WTC11 (cell line): ENCODE measurements around the gene ABCA13. TPM values are rescaled to one million over a fixed set of nuclear protein-coding genes. Genes with fewer than 3 reads are reported as not detected.

ENCODE experiments used
- ATAC-seq: fragments of 200-7000 bp; cut with Tn5 transposase; 2 replicates; pipeline ENCODE4 v1.10.0; 2021; ENCODE audit warnings: mild to moderate bottlenecking, moderate library complexity
- CTCF ChIA-PET: fragments of 300-600 bp; sonication (Branson Sonifier 250); formaldehyde crosslinking; loops from one replicate; lab custom pipeline; 2021; ENCODE audit warnings: antibody characterized with exemption; lab: Charles Lee
- POLR2A ChIA-PET: fragments of 350-600 bp; sonication (Branson Sonifier 250); formaldehyde crosslinking; loops from one replicate; lab custom pipeline; 2021; ENCODE audit warnings: antibody characterized with exemption; lab: Charles Lee
- DNase-seq: peaks from one replicate; pipeline ENCODE4 v3.0.0; 2021; ENCODE audit warnings: low spot score
- H3K27ac Mint-ChIP-seq: 2 replicates; pipeline ENCODE4 v1.8.0; 2021; ENCODE audit warnings: mixed read lengths
- H3K27me3 Mint-ChIP-seq: 2 replicates; pipeline ENCODE4 v1.8.0; 2021; ENCODE audit warnings: low read depth, mild to moderate bottlenecking, moderate library complexity, mixed read lengths
- H3K36me3 Mint-ChIP-seq: 2 replicates; pipeline ENCODE4 v1.8.0; 2021; ENCODE audit warnings: mixed read lengths
- H3K4me1 Mint-ChIP-seq: 2 replicates; pipeline ENCODE4 v1.8.0; 2022; ENCODE audit warnings: mixed read lengths
- H3K4me3 Mint-ChIP-seq: 2 replicates; pipeline ENCODE4 v1.8.0; 2021; ENCODE audit warnings: mild to moderate bottlenecking, moderate library complexity, mixed read lengths
- H3K9me3 Mint-ChIP-seq: 2 replicates; pipeline ENCODE4 v1.8.0; 2021; ENCODE audit warnings: mixed read lengths
- CREM ChIP-seq: sonication (generic); formaldehyde crosslinking; IDR thresholded peaks from 2 replicates; pipeline ENCODE4 v1.8.1; 2022; ENCODE audit warnings: mild to moderate bottlenecking, missing genetic modification reagents, moderate library complexity
- EMX1 ChIP-seq: fragments of 250-450 bp; sonication (Bioruptor Pico); IDR thresholded peaks from 2 replicates; pipeline ENCODE4 v1.8.0; 2021; ENCODE audit warnings: mild to moderate bottlenecking
- FOXJ3 ChIP-seq: sonication (generic); formaldehyde crosslinking; IDR thresholded peaks from 2 replicates; pipeline ENCODE4 v1.9.0; 2021; ENCODE audit warnings: missing genetic modification reagents, mild to moderate bottlenecking, borderline replicate concordance
- GABPB1 ChIP-seq: sonication (generic); formaldehyde crosslinking; IDR thresholded peaks from 2 replicates; pipeline ENCODE4 v1.8.1; 2023; ENCODE audit warnings: mild to moderate bottlenecking, missing genetic modification reagents
- GRHL2 ChIP-seq: fragments of 250-450 bp; sonication (Bioruptor Pico); IDR thresholded peaks from 2 replicates; pipeline ENCODE4 v1.8.0; 2022; ENCODE audit warnings: mild to moderate bottlenecking, moderate library complexity; ENCODE audit not compliant: insufficient replicate concordance, severe bottlenecking
- HMGA2 ChIP-seq: fragments of 250-450 bp; sonication (Bioruptor Pico); IDR thresholded peaks from 2 replicates; pipeline ENCODE4 v1.4.0; 2021; ENCODE audit warnings: mild to moderate bottlenecking, moderate library complexity
- NFATC4 ChIP-seq: fragments of 250-450 bp; sonication (Bioruptor Pico); IDR thresholded peaks from 2 replicates; pipeline ENCODE4 v1.9.0; 2021; ENCODE audit warnings: mild to moderate bottlenecking
- NFE2L1 ChIP-seq: sonication (generic); formaldehyde crosslinking; IDR thresholded peaks from 2 replicates; pipeline ENCODE4 v1.8.1; 2023; ENCODE audit warnings: missing genetic modification reagents
- NFYB ChIP-seq: sonication (generic); formaldehyde crosslinking; conservative IDR thresholded peaks from 2 replicates; pipeline ENCODE4 v1.8.0; 2022; ENCODE audit warnings: low read depth, missing genetic modification reagents
- RELA ChIP-seq: sonication (generic); formaldehyde crosslinking; IDR thresholded peaks from 2 replicates; pipeline ENCODE4 v1.8.1; 2022; ENCODE audit warnings: missing genetic modification reagents, mild to moderate bottlenecking, borderline replicate concordance
- SMAD4 ChIP-seq: sonication (generic); formaldehyde crosslinking; IDR thresholded peaks from 2 replicates; pipeline ENCODE4 v1.8.0; 2022; ENCODE audit warnings: mild to moderate bottlenecking, missing genetic modification reagents
- SOX15 ChIP-seq: fragments of 250-450 bp; sonication (Bioruptor Pico); IDR thresholded peaks from 2 replicates; pipeline ENCODE4 v1.9.0; 2021; ENCODE audit warnings: mild to moderate bottlenecking
- TCF7 ChIP-seq: sonication (generic); formaldehyde crosslinking; IDR thresholded peaks from 2 replicates; pipeline ENCODE4 v1.8.0; 2022; ENCODE audit warnings: mild to moderate bottlenecking, low read depth, missing genetic modification reagents, moderate library complexity
- ZNF138 ChIP-seq: sonication (generic); formaldehyde crosslinking; conservative IDR thresholded peaks from 2 replicates; pipeline ENCODE4 v1.8.1; 2022; ENCODE audit warnings: mild to moderate bottlenecking, moderate library complexity, missing genetic modification reagents
- ZNF219 ChIP-seq: sonication (generic); formaldehyde crosslinking; IDR thresholded peaks from 2 replicates; pipeline ENCODE4 v1.8.0; 2023; ENCODE audit warnings: missing genetic modification reagents, mild to moderate bottlenecking, borderline replicate concordance
- ZNF263 ChIP-seq: sonication (generic); formaldehyde crosslinking; IDR thresholded peaks from 2 replicates; pipeline ENCODE4 v1.8.1; 2022; ENCODE audit warnings: low read depth, mild to moderate bottlenecking, moderate library complexity, missing genetic modification reagents
- ZNF317 ChIP-seq: sonication (generic); formaldehyde crosslinking; IDR thresholded peaks from 2 replicates; pipeline ENCODE4 v1.8.1; 2023; ENCODE audit warnings: low read depth, mild to moderate bottlenecking, moderate library complexity, missing genetic modification reagents, borderline replicate concordance
- total RNA-seq: library from RNA; stranded (reverse); gene quantifications from 3 replicates; pipeline ENCODE4 v1.2.3, GENCODE V29; 2021
- TF ChIP-seq, protein P1 (sequence below): sonication (generic); formaldehyde crosslinking; IDR thresholded peaks from 2 replicates; pipeline ENCODE4 v1.8.1; 2023; ENCODE audit warnings: mild to moderate bottlenecking, missing genetic modification reagents, moderate library complexity
- TF ChIP-seq, protein P2 (sequence below): sonication (generic); formaldehyde crosslinking; IDR thresholded peaks from 2 replicates; pipeline ENCODE4 v1.8.1; 2022; ENCODE audit warnings: low read depth, mild to moderate bottlenecking, moderate library complexity, missing genetic modification reagents, borderline replicate concordance
- TF ChIP-seq, protein P3 (sequence below): fragments of 250-450 bp; sonication (Bioruptor Pico); IDR thresholded peaks from 2 replicates; pipeline ENCODE4 v1.9.0; 2021; ENCODE audit warnings: moderate library complexity, mild to moderate bottlenecking, inconsistent platforms, borderline replicate concordance
- TF ChIP-seq, protein P4 (sequence below): fragments of 200-600 bp; IDR thresholded peaks from 2 replicates; pipeline ENCODE4 v1.8.0; 2022; ENCODE audit warnings: antibody characterized with exemption
- TF ChIP-seq, protein P5 (sequence below): sonication (generic); formaldehyde crosslinking; IDR thresholded peaks from 2 replicates; pipeline ENCODE4 v1.8.0; 2023; ENCODE audit warnings: mild to moderate bottlenecking, missing genetic modification reagents
- TF ChIP-seq, protein P6 (sequence below): fragments of 250-450 bp; sonication (Bioruptor Pico); IDR thresholded peaks from 2 replicates; pipeline ENCODE4 v1.9.0; 2021; ENCODE audit warnings: mild to moderate bottlenecking, borderline replicate concordance

Gene ABCA13
- total RNA-seq, 1 experiment from 2014 or later = 0.04 TPM

DNA sequence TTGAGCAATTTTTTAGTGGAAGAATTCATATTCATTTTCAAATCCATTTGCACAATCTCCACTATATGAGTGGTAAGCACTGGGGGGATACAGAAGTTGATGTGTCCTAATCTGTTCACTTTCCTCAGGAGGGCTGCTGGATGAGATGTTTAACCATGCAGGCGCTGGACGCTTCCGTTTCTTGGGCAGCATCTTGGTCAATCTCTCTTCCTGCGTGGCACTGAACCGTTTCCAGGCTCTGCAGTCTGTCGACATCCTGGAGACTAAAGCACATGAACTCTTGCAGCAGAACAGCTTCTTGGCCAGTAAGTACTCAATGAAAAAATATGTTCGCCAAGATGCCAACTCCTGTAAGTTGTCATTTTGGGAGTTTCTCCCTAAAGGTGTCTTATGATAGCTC, 179.3 kb downstream of the ABCA13 start:
- POLR2A ChIA-PET = no interaction called here
- Mint-ChIP-seq H3K27ac (no peak overlapping the region), H3K36me3 (no peaks in the 10 kb centered on the region), H3K27me3 (no peaks in the 10 kb centered on the region), H3K9me3 (no peaks in the 10 kb centered on the region), H3K4me3 (no peak overlapping the region), H3K4me1 (no peaks in the 10 kb centered on the region)
- DNase-seq (no peak), ATAC-seq (no peak)
- TF ChIP-seq NFYB (CRISPR knock-in tag) = no peak
- TF ChIP-seq GABPB1 (CRISPR knock-in tag) = no peak
- CTCF ChIA-PET = no interaction called here

DNA sequence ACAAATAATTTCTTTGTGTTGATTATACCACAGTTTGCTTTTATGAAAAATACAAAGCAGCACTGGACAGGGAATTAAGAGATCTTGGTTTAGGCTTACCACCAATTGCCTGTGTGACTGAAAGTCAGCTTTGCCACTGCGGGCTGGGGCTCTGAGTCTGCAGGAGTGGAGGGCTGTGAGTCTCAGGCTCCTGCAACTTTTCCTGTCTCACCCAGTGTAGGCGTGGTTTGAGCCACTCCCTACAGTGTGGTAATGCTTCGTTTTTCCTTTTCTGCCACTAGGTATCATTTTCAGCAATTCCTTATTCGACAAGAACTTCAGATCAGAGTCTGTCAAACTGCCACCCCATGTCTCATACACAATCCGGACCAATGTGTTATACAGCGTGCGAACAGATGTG, 180.6 kb downstream of the ABCA13 start:
- POLR2A ChIA-PET = no interaction called here
- Mint-ChIP-seq H3K4me1 (no peaks in the 10 kb centered on the region), H3K36me3 (no peaks in the 10 kb centered on the region), H3K4me3 (no peak overlapping the region), H3K9me3 (no peaks in the 10 kb centered on the region), H3K27me3 (no peaks in the 10 kb centered on the region), H3K27ac (no peak overlapping the region)
- DNase-seq (no peak), ATAC-seq (peak; percentile 55; the same call in 1 of the 2 replicates)
- TF ChIP-seq, protein P1, sequence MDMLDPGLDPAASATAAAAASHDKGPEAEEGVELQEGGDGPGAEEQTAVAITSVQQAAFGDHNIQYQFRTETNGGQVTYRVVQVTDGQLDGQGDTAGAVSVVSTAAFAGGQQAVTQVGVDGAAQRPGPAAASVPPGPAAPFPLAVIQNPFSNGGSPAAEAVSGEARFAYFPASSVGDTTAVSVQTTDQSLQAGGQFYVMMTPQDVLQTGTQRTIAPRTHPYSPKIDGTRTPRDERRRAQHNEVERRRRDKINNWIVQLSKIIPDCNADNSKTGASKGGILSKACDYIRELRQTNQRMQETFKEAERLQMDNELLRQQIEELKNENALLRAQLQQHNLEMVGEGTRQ (CRISPR knock-in tag) = no peak
- TF ChIP-seq GRHL2 = no peak
- TF ChIP-seq, protein P2, sequence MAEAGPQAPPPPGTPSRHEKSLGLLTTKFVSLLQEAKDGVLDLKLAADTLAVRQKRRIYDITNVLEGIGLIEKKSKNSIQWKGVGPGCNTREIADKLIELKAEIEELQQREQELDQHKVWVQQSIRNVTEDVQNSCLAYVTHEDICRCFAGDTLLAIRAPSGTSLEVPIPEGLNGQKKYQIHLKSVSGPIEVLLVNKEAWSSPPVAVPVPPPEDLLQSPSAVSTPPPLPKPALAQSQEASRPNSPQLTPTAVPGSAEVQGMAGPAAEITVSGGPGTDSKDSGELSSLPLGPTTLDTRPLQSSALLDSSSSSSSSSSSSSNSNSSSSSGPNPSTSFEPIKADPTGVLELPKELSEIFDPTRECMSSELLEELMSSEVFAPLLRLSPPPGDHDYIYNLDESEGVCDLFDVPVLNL (CRISPR knock-in tag) = no peak
- TF ChIP-seq EMX1 (CRISPR knock-in tag) = no peak
- no peak for TF ChIP-seq HMGA2 (CRISPR knock-in tag)
- TF ChIP-seq, protein P3, sequence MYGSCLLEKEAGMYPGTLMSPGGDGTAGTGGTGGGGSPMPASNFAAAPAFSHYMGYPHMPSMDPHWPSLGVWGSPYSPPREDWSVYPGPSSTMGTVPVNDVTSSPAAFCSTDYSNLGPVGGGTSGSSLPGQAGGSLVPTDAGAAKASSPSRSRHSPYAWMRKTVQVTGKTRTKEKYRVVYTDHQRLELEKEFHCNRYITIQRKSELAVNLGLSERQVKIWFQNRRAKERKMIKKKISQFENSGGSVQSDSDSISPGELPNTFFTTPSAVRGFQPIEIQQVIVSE (CRISPR knock-in tag) = no peak
- no peak for TF ChIP-seq ZNF138 (CRISPR knock-in tag)
- no peak for TF ChIP-seq SOX15 (CRISPR knock-in tag)
- no peak for TF ChIP-seq ZNF219
- no peak for TF ChIP-seq SMAD4 (CRISPR knock-in tag)
- no peak for TF ChIP-seq FOXJ3 (CRISPR knock-in tag)
- TF ChIP-seq ZNF317 (CRISPR knock-in tag) = no peak
- TF ChIP-seq CREM = no peak
- CTCF ChIA-PET = interaction anchor here (1.1 kb wide), 1 partner anchor 15 kb away, joined by 3 read pairs; no protein-coding TSS in a partner anchor

DNA sequence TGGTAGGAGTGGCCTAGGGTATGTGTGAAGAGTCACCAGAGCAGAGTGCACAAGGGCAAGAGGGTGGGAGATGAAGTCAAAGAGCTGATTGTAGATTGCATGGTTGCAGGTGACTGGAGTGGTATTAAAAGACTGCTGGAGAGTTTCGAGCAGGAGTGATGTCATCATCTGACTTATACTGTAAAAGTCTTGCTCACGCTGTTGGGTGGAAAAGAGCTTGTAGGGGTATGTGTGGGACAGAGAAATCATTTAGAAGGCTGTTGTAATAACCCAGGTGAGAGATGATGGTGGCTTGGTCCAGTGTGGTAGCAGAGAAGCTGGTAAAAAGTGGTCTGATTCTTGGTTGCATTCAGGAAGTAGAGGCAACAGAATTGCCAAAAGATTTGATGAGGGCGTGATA, 184.1 kb downstream of the ABCA13 start:
- no peaks in the 10 kb centered on the region for H3K36me3 Mint-ChIP-seq
- ChIA-PET CTCF (no interaction called here), POLR2A (no interaction called here)
- no peaks in the 10 kb centered on the region for H3K4me1 Mint-ChIP-seq
- DNase-seq (no peak), ATAC-seq (no peak)
- H3K27ac Mint-ChIP-seq = no peak overlapping the region
- no peak overlapping the region for H3K4me3 Mint-ChIP-seq
- H3K27me3 Mint-ChIP-seq = no peaks in the 10 kb centered on the region
- H3K9me3 Mint-ChIP-seq = no peaks in the 10 kb centered on the region
- TF ChIP-seq NFATC4 (CRISPR knock-in tag) = no peak
- TF ChIP-seq TCF7 (CRISPR knock-in tag) = no peak
- TF ChIP-seq, protein P4, sequence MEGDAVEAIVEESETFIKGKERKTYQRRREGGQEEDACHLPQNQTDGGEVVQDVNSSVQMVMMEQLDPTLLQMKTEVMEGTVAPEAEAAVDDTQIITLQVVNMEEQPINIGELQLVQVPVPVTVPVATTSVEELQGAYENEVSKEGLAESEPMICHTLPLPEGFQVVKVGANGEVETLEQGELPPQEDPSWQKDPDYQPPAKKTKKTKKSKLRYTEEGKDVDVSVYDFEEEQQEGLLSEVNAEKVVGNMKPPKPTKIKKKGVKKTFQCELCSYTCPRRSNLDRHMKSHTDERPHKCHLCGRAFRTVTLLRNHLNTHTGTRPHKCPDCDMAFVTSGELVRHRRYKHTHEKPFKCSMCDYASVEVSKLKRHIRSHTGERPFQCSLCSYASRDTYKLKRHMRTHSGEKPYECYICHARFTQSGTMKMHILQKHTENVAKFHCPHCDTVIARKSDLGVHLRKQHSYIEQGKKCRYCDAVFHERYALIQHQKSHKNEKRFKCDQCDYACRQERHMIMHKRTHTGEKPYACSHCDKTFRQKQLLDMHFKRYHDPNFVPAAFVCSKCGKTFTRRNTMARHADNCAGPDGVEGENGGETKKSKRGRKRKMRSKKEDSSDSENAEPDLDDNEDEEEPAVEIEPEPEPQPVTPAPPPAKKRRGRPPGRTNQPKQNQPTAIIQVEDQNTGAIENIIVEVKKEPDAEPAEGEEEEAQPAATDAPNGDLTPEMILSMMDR = no peak
- TF ChIP-seq GRHL2 = no peak
- no peak for TF ChIP-seq ZNF263 (CRISPR knock-in tag)
- TF ChIP-seq NFE2L1 (CRISPR knock-in tag) = no peak
- TF ChIP-seq, protein P5, sequence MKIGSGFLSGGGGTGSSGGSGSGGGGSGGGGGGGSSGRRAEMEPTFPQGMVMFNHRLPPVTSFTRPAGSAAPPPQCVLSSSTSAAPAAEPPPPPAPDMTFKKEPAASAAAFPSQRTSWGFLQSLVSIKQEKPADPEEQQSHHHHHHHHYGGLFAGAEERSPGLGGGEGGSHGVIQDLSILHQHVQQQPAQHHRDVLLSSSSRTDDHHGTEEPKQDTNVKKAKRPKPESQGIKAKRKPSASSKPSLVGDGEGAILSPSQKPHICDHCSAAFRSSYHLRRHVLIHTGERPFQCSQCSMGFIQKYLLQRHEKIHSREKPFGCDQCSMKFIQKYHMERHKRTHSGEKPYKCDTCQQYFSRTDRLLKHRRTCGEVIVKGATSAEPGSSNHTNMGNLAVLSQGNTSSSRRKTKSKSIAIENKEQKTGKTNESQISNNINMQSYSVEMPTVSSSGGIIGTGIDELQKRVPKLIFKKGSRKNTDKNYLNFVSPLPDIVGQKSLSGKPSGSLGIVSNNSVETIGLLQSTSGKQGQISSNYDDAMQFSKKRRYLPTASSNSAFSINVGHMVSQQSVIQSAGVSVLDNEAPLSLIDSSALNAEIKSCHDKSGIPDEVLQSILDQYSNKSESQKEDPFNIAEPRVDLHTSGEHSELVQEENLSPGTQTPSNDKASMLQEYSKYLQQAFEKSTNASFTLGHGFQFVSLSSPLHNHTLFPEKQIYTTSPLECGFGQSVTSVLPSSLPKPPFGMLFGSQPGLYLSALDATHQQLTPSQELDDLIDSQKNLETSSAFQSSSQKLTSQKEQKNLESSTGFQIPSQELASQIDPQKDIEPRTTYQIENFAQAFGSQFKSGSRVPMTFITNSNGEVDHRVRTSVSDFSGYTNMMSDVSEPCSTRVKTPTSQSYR (CRISPR knock-in tag) = no peak
- no peak for TF ChIP-seq RELA (CRISPR knock-in tag)
- TF ChIP-seq, protein P6, sequence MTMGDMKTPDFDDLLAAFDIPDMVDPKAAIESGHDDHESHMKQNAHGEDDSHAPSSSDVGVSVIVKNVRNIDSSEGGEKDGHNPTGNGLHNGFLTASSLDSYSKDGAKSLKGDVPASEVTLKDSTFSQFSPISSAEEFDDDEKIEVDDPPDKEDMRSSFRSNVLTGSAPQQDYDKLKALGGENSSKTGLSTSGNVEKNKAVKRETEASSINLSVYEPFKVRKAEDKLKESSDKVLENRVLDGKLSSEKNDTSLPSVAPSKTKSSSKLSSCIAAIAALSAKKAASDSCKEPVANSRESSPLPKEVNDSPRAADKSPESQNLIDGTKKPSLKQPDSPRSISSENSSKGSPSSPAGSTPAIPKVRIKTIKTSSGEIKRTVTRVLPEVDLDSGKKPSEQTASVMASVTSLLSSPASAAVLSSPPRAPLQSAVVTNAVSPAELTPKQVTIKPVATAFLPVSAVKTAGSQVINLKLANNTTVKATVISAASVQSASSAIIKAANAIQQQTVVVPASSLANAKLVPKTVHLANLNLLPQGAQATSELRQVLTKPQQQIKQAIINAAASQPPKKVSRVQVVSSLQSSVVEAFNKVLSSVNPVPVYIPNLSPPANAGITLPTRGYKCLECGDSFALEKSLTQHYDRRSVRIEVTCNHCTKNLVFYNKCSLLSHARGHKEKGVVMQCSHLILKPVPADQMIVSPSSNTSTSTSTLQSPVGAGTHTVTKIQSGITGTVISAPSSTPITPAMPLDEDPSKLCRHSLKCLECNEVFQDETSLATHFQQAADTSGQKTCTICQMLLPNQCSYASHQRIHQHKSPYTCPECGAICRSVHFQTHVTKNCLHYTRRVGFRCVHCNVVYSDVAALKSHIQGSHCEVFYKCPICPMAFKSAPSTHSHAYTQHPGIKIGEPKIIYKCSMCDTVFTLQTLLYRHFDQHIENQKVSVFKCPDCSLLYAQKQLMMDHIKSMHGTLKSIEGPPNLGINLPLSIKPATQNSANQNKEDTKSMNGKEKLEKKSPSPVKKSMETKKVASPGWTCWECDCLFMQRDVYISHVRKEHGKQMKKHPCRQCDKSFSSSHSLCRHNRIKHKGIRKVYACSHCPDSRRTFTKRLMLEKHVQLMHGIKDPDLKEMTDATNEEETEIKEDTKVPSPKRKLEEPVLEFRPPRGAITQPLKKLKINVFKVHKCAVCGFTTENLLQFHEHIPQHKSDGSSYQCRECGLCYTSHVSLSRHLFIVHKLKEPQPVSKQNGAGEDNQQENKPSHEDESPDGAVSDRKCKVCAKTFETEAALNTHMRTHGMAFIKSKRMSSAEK (CRISPR knock-in tag) = no peak
